Measurements from ENCODE around the gene CNTN4.
"Not testable (repeated sequence)": the region's sequence is repeated elsewhere in the genome, so short reads cannot be mapped to it uniquely, and the experiment has no call there.

Gene CNTN4

DNA sequence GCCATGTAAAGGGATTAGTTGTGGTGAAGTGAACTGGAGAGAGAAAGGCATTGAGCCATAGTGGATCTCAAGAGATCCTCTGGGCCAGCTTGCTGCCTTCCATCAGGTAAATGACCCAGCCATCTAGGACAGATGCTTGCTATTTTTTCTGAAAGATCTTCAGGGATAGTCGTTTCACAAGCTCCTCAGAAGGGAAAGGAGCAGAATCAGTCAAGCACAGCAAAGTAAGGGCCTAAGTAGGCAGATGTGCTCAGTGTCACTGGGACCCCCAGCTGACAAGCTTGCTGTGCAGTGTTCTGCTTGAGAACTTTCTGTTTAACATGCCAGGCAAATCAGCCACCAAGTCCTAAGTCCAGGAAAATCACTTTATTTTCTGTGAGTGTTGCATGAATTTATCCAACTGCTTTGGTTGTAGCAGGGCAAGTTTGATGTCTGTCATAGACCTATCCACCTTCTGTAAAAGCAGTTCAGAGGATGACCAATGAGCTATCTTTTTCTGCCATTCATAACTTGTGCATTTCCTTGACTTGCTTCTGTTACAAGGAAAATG is 691.7 kb downstream of the CNTN4 start:
- no peak for DNase-seq (ENCODE audit: low read depth)
- in situ Hi-C loops (cut with HindIII; ENCODE audit: low sequenced_read_pairs) = no loop called here
- H3K4me3 ChIP-seq (ENCODE audit: low read depth, low read length) = no peak overlapping the region
- TF ChIP-seq, protein P1, sequence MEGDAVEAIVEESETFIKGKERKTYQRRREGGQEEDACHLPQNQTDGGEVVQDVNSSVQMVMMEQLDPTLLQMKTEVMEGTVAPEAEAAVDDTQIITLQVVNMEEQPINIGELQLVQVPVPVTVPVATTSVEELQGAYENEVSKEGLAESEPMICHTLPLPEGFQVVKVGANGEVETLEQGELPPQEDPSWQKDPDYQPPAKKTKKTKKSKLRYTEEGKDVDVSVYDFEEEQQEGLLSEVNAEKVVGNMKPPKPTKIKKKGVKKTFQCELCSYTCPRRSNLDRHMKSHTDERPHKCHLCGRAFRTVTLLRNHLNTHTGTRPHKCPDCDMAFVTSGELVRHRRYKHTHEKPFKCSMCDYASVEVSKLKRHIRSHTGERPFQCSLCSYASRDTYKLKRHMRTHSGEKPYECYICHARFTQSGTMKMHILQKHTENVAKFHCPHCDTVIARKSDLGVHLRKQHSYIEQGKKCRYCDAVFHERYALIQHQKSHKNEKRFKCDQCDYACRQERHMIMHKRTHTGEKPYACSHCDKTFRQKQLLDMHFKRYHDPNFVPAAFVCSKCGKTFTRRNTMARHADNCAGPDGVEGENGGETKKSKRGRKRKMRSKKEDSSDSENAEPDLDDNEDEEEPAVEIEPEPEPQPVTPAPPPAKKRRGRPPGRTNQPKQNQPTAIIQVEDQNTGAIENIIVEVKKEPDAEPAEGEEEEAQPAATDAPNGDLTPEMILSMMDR (IDR thresholded peaks at IDR 0.05; ENCODE audit: low read depth, low read length, missing control alignments) = no peak

DNA sequence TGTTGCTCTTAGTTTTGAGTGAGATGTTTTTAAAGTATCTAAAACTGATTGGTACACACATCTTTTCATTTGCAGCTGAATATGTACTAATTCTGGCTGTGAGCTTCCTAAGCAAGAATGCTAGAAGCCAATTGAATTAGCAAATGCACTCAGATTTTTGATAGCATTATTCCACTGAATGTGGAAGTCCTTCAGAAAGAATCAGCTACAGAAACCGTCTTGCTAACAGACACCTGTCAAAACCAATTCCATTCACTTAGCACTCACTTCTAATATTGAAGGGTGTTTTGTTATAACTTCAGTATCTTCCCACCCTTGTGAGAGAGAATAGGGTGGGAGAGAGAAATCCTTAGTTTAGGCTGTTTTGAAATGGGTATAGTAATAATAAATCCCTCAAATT is 693.8 kb downstream of the CNTN4 start:
- DNase-seq (ENCODE audit: low read depth) = no peak
- in situ Hi-C loops (cut with HindIII; ENCODE audit: low sequenced_read_pairs) = no loop called here
- no peak overlapping the region for H3K4me3 ChIP-seq (ENCODE audit: low read depth, low read length)
- TF ChIP-seq, protein P1 (IDR thresholded peaks at IDR 0.05; ENCODE audit: low read depth, low read length, missing control alignments) = no peak

DNA sequence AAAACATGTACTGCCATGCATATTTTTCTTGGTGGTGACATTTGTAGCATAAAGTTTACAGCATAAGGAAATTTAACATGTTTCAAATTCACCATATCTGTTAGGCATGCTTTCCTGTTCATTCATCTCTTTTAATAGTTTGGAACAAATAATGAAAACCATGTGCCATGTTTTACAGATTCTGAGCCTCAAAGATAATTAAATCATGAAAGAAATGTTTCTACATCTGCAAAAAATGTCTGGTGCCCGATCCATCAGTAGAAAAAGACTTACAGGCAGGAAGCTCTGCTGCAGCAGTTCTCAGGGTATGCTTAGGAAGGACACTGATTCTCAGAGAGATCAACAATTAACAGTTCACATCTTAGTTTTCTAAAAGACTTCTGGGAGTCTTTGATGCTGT is 695.3 kb downstream of the CNTN4 start:
- no peak for DNase-seq (ENCODE audit: low read depth)
- in situ Hi-C loops (cut with HindIII; ENCODE audit: low sequenced_read_pairs) = no loop called here
- TF ChIP-seq, protein P1 (IDR thresholded peaks at IDR 0.05; ENCODE audit: low read depth, low read length, missing control alignments) = no peak
- no peak overlapping the region for H3K4me3 ChIP-seq (ENCODE audit: low read depth, low read length)

DNA sequence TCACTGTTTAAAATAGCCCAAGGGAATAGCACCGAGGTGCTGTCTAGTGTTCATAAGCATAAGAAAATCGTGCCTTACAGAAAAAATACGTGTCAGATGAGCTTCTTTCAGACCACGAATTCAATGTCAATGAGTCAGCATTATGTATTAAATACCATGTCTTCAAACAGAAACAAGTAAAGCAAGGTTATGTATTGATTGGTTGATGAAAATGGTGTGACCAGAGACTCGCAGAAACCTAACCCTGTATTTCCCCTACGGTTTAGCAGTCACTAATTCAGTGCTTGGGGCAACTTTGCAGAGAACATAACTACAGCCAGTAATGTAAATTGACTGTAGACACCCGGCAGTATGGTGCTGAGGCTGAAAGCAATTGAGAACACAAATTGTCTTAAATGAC is 703.8 kb downstream of the CNTN4 start:
- in situ Hi-C loops (cut with HindIII; ENCODE audit: low sequenced_read_pairs) = no loop called here
- no peak for DNase-seq (ENCODE audit: low read depth)
- TF ChIP-seq, protein P1 (IDR thresholded peaks at IDR 0.05; ENCODE audit: low read depth, low read length, missing control alignments) = no peak
- no peak overlapping the region for H3K4me3 ChIP-seq (ENCODE audit: low read depth, low read length)

DNA sequence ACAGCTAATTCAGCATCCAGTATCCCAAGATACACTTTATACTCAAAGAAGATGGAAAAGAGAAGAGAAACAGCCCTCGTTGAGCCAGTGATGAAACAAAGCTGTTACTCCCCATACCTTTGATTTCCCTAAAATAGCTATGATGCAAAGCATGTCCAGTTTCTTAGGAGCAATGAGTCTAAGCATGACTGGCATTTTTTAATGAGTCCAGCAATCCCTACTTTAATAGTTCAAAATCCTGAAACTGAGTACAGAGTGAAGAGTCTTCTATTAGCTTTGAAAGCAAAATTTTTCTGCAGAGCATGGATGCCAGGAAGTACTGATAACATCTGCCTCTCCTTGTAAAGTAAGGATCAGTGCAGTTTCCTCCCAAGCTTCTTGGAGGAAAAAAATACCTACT is 708.8 kb downstream of the CNTN4 start:
- H3K4me3 ChIP-seq (ENCODE audit: low read depth, low read length) = no peak overlapping the region
- TF ChIP-seq, protein P1 (IDR thresholded peaks at IDR 0.05; ENCODE audit: low read depth, low read length, missing control alignments) = no peak
- in situ Hi-C loops (cut with HindIII; ENCODE audit: low sequenced_read_pairs) = no loop called here
- no peak for DNase-seq (ENCODE audit: low read depth)

DNA sequence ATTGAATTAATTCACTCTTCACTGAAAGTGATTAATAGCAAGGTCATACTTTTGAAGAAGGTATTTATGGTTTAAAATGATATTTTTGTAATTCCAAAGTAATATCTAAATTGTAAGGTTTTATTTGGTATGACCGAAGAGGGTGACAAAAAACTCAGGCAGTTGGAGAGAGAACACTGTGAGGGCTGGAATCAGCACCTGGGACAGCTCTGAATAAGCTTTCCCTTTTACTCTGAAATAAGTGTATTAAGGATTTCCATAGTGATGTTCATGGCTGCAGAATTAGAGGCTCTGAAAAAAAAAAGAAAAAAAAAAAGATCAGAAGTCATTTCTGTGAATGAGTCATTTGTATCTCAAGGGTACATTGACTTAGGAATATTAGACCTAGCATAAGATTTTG is 712.1 kb downstream of the CNTN4 start:
- DNase-seq (ENCODE audit: low read depth) = no peak
- no peak overlapping the region for H3K4me3 ChIP-seq (ENCODE audit: low read depth, low read length)
- in situ Hi-C loops (cut with HindIII; ENCODE audit: low sequenced_read_pairs) = no loop called here
- TF ChIP-seq, protein P1 (IDR thresholded peaks at IDR 0.05; ENCODE audit: low read depth, low read length, missing control alignments) = no peak

DNA sequence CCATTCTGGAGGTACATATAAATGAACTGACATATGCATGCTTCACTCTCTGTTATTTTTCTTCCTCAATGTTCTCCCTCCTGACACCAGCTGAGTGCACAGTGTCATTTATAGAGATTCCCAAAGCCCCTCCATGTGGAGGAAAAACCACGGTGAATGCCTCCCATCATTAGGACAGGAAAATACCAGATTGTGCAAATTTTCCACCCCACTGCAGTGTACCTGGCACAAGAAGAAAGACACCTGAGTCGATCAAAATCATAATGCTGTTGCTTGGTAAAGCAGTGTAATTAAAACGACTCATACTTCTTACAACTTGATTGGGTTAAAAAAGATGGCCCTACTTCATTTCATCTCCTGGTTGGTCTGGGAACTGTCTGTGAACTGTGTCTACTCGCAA is 720.9 kb downstream of the CNTN4 start:
- no peak for DNase-seq (ENCODE audit: low read depth)
- in situ Hi-C loops (cut with HindIII; ENCODE audit: low sequenced_read_pairs) = no loop called here
- H3K4me3 ChIP-seq (ENCODE audit: low read depth, low read length) = no peak overlapping the region
- TF ChIP-seq, protein P1 (IDR thresholded peaks at IDR 0.05; ENCODE audit: low read depth, low read length, missing control alignments) = no peak

DNA sequence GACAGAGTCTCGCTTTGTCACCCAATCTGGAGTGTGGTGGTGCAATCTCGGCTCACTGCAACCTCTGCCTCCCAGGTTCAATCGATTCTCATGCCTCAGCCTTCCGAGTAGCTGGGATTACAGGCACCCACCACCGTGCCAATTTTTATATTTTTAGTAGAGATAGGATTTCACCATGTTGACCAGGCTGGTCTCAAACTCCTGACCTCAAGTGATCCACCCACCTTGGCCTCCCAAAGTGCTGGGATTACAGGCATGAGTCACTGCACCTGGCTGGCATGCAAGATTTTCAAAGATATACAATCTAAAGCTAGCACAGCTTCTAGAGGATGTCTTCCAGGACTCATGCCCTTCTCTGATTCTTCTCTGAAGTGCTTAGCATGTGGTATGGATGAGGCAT is 722.3 kb downstream of the CNTN4 start:
- in situ Hi-C loops (cut with HindIII; ENCODE audit: low sequenced_read_pairs); DNase-seq (ENCODE audit: low read depth); H3K4me3 ChIP-seq (ENCODE audit: low read depth, low read length): not testable (repeated sequence)
